GM19351 (cell line): ENCODE results near the gene NPEPL1.

Source experiments
- ATAC-seq: cut with Tn5 transposase; IDR thresholded peaks from one replicate; pipeline ENCODE4 v1.9.1; 2021; ENCODE audit warnings: mild to moderate bottlenecking, moderate library complexity; ENCODE audit not compliant: unreplicated experiment

The NPEPL1 gene

DNA sequence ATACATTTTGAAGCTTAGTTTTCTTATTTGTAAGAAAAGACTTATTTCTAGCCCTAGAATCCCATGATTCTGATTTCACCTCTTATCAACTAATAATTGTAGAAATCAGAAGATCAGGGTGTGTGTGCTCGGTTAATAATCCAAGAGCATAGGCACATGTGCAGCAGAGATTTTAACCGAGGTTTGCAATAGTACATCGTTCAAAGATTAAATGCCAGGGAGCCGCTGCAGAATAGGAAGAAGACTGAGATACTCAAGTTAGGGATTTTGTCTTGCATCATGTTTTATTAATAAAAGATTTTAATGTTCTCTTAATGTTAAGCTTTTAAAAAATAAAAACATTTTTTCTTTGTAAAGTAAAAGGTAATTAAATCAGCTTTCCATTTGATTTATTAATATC lies 34.6 kb upstream of the NPEPL1 start:
- ATAC-seq = no peak

GRCh38 chr20:58658760-58659159 lies 33.8 kb upstream of the NPEPL1 start:
- no peak for ATAC-seq

- no peak for ATAC-seq
Measured at GRCh38 chr20:58659841-58660240, 32.8 kb upstream of the NPEPL1 start.

DNA sequence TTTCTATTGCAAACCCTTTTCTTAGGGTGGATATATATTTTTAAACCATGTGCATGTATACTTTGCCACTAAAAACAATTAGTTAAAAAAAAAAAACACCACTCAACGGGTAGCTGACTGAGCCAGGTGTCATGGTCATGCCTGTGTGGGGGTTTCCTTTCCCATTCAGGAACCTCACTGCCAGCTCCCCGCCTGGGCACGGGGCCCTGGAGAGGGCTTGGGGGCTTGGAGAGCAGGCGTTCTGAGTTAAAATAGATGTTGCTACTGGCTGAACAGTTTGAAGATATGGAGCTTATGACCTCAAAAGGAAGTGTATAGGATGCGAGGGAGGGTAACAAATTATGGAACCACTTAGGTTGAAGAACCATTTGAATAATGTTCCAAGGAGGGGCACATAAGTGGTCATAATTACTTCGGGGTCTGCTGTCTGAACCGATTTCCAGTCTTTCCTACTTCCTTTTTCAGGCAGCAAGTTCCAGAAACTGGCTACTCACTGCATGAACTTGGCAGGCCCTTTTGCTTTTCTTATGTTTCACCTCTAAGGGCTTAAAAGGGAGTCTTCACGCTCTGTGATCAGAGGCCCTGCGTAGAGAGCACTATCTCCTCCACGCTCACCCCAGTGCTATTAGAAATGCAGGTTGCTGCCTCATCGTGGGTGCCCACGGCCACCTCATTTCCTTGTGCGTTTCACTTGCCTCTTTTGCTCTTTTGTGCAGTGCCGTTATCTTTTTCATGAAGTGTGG lies 31.6 kb upstream of the NPEPL1 start:
- ATAC-seq = no peak

DNA sequence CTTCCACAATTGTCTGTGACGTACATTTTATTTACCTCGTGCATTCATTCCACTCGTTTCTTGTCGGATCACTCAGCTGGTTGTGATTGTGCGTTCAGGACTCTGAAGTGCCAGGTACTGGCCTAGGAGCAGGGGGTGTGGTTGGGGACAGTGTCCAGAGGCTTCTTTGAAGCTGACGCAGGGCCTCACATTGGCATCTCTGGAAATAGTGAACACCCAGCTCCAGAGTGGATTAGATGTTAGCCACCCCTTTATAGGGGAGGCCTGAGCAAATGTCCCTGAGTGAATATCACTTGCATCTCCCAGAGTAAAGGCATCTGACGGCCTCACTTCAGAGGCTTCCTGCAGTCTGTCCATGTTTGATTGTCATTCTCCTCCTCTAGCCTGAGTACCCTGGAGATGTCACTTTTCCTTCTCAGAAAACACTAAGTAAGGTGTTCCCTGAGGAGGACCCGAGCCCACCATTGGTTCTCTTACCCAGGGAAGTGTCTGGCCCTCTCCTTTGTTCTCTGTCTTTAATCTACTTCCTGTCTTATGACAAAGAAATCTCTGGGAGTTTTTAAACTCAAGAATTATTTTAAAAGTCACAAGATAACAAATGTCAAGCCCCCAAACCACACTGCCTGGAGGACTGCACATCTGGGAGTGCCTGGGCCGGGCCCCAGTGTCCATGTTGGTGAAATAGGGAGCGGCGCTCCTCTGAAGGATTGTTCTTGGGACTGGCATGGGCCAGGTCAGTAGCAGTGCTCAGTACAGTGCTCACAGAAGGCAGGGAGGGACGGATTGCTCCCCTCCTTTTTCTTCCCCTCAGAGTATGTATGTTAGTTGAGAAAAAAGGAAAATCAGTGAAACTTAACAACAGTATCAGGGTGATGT lies 30.8 kb upstream of the NPEPL1 start:
- no peak for ATAC-seq

- ATAC-seq = no peak
Measured at GRCh38 chr20:58664331-58664730, 28.3 kb upstream of the NPEPL1 start.

- no peak for ATAC-seq
Measured at GRCh38 chr20:58664883-58665282, 27.7 kb upstream of the NPEPL1 start.

DNA sequence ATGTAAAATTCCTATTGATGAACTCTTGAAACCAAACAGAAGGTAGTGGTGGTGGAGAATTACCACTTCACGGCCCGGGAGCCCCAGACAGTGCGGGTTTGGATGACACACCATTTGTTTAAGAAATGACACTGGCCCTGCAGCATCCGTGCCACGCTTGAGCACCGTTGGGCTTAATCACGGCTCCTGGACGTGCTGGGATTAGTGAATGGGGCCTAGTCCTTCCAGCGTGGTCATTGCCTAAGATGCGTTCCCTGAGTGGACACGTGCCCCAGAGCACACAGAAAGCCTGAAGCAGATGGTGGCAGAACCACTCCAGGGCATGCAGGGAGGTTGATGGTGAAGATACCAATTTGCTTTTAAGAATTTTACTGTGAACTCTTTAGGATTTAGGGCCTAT lies 27.0 kb upstream of the NPEPL1 start:
- no peak for ATAC-seq

DNA sequence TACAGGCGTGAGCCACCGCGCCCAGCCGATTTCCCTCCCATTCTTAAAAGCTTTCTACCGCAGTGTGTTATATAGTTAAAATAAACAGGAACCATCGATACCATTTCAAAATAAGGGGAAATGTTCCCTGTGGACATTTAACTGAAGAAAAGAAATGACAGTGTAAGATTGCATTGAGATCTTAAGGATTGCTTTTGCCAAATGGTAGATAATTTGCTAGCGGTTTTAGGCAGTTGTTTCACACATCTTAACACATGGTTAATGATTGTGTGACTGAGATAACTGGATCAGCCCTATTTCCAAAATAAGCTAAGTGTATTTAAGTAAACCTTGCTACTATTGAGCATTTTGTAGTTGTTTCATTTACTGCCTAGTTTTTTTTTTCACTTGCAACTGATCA lies 25.9 kb upstream of the NPEPL1 start:
- no peak for ATAC-seq

DNA sequence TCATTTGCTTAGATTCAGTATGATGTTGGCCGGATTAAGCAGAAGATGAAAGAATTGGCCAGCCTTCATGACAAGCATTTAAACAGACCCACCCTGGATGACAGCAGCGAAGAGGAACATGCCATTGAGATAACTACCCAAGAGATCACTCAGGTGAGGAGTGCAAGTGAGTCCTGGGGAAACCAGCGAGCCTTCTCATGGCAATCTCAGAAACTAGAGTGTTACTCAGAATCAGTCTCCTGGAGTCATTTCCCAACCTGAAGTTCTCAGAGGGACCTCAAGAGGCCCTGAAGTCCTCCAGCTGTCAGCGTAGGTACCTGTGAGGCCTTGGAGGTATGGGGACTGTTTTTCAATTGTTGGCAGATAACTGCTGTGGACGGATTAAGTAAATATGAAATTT lies 24.6 kb upstream of the NPEPL1 start:
- ATAC-seq = no peak

DNA sequence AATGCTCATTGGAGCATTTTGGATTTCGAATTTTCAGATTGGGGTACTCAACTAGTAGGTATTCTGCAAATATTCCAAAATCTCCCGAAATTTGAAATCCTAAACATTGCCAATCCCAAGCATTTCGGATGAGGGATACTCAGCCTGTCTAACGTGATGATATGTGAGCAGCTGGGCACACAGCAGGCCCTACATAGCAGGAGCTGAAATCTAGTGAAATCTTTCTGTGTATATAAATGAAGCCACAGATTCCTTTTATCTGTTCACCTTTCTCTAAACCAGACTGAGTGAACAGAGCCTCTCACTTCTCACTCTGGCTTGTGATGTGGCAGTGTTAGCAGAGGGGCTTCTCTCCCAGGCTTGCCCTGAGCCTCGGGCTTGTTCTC lies 23.7 kb upstream of the NPEPL1 start:
- ATAC-seq = no peak

GRCh38 chr20:58669287-58670006 lies 23.2 kb upstream of the NPEPL1 start:
- ATAC-seq = peak; percentile 67

- no peak for ATAC-seq
Measured at GRCh38 chr20:58670102-58670501, 22.5 kb upstream of the NPEPL1 start.

GRCh38 chr20:58670659-58671058 lies 21.9 kb upstream of the NPEPL1 start:
- no peak for ATAC-seq

- ATAC-seq = no peak
Measured at GRCh38 chr20:58673119-58673518, 19.5 kb upstream of the NPEPL1 start.

DNA sequence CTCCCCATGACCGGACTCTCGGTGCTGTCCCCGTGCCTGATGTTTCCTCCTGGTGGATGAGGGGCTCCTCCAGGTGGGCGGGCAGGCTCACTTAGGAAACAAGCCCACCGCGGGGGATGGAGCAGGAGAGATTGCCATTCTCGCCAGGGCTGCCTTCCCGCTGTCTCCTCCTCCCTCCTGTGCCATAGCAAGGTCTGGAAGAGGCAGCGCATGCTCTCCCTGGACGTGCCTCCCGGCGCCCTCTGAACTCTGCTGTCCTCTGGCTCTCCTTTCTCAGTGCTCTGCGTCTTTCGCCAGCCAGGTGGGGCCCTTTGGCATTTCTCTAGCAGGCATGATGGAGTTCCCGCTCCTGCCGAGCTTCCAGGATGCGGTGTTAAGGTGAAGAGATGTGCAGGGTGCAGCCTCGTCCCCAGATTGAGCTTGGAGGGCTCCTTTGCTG lies 17.4 kb upstream of the NPEPL1 start:
- ATAC-seq = no peak

DNA sequence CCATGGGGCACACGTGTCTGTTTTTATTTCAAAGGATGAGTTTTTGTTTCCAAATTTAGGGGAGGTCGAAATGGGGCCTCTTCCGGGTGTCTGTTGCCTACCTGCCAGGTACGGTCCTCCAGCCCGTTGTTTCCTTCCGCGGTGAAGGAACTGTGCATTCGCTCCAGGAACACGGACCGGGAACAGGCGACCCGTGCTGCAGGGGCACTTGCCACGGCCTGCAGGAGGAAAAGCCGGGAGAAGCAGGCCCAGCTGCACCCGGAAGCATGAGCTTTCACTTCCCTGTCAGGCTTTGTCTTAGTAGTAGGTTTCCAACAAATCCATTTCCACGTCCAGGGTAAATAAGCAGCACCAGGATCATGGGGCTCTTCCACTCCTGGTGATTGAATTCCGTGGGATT lies 17.0 kb upstream of the NPEPL1 start:
- ATAC-seq = no peak

DNA sequence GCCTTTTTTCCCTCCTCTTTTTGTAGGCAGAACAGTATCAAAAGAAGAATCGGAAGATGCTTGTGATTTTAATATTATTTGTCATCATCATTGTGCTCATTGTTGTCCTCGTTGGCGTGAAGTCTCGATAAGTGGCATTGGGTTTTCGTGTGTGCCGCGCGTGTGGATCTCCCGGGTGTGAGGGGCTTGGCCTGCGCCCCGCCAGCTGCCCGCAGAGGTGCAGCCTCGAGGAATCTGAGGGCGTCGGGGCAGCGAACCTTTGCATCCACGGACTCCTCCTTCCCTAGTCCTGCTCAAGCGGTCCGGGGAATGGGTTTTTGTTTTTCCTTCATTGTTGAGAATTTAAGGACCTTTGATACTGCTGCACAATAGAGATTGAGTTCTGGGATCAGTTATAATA lies 16.4 kb upstream of the NPEPL1 start:
- no peak for ATAC-seq

GRCh38 chr20:58677079-58677604 lies 15.5 kb upstream of the NPEPL1 start:
- no peak for ATAC-seq

DNA sequence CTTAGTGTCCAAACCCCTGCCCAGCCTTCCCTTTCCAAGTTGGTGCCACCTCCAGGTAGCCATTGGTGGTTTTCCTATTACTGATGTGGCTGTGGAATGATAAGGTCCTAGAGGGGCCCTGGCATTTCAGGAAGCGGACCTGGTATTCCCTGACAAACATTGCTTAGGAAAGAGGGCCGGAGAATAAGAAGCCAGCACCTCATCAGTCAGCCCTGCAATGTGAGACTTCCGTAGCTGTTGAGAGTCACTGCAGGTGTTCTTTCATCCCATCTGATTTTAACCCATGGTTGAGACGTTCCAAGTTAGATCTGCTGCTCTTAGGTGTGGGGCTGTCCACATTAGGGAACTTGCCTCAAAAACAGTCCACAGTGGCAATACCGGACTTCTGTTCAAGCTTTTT lies 14.8 kb upstream of the NPEPL1 start:
- no peak for ATAC-seq

- no peak for ATAC-seq
Measured at GRCh38 chr20:58678806-58679205, 13.8 kb upstream of the NPEPL1 start.
